HG02642 (cell line): ENCODE results near the gene ASCL2.

ENCODE experiments used
- ATAC-seq: cut with Tn5 transposase; IDR thresholded peaks from one replicate; pipeline ENCODE4 v1.9.1; 2021; ENCODE audit warnings: mild to moderate bottlenecking; ENCODE audit not compliant: unreplicated experiment, poor library complexity

The ASCL2 gene

DNA sequence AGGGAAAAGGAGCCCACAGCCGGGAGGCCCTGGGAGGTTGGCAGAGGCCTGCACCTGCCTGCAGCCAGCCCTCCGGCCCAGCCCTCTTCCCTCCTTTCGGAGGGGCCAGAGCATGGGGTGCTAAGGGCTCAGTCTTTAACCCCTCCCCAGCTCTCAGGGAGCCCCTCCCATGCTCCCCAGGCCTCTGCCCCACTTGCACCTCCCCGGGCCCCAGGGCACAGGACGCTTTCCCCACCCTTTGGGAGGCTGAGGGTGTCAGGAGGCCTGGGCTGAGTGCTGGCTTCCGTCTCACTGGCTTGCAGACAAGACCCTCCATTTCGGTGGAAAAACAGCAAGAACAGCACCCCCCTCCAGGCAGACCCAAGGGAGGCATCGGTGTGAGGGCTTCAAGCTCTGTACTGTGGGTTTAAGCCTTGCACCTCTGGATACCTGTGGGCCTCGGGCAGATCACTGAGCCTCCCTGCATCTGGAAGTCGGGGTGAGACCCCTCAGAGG, 7.3 kb downstream of the ASCL2 start:
- no peak for ATAC-seq

- no peak for ATAC-seq
These were observed 7.9 kb downstream of the ASCL2 start for GRCh38 chr11:2262301-2263070.

GRCh38 chr11:2261436-2262230, 8.8 kb downstream of the ASCL2 start:
- ATAC-seq: no peak

- ATAC-seq: no peak
These were observed 9.7 kb downstream of the ASCL2 start for GRCh38 chr11:2260491-2261364.

DNA sequence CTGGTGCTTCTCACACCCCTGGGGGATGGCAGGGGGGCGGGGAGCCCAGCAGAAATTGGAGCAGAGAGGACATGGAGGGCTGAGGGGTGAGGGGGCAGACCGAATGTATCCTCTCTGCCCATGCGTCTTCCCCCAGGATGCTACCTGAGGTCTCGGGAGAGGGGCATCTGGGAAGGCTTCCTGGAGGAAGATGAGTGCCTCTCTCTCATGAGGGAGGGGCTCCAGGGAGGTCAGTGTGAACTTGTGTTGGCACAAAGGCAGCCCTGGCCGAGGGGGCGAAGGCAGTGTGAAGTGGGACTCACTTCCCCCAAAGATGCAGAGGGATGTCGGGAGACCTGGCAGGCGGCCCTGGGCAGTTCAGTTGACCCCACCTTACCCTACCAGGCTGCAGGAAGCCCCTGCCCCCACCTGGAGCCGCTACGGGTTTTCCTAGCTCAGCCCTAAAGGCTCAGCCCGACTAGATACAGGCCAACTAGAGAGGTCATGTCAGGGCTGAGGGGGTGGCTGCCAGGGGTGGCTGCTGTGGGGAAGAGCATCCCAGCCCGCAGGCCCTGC, 10.4 kb downstream of the ASCL2 start:
- no peak for ATAC-seq

DNA sequence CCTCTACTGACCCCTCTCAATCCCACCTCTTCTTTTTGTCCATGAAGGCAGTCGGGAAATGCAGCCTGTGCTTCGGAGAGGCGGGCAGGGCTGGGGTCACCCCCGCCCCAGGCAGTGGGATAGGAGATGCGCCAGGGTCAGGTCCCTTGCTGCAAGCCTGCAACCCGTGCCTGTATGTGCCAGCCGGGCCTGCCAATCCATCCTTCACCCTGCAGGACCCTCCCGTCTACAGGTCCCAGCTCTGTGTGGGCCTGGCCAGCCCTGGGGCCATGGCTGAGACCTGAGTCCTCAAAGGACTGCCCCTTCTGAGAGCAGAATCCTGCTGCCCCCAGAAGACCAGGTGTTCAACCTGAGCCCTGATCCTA, 10.9 kb downstream of the ASCL2 start:
- ATAC-seq: no peak

DNA sequence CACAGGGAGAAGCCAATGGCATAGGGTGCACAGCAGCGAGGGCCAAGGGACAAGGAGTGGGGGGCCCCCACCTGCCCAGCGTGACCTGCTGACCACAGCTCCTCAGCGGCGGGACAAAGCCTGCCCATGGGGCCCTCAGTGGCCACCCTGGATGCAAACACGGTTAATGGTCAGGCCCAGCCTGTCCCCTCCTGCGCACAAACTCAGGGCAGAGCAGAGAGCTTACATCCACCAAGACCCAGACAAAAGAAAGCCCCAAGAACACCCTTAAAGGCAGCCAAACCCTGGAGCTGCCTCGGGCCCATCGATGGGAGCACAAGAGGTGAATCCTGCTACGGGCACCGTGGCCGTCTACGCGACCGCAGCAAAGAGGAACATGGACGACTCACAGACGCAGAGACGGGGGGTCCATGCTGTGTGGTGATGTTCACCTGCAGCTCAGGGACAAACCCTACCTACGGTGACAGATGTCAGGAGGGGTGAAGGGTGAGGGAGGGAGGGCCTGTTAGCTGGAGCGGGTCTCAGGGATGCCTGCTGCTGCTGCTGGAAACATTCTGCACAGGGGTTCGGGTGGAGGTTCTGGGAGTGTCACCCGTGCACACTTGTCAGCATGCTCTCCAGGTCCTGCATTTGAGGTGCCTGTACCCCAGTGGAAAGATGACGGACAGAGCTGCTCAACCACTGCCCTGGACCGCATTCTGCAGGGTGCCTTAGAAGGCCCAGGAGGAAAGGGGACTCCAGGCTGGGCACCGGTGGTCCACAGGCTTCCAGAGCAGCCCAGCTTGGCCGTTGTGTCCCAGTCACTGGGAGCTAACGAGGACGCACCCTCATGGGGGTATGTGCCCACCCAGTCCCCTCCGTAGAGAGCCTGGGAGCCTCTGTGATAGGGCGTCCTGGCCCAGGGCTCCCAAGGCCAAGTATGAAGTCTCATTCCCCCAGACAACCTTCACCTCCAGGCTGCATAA, 11.6 kb downstream of the ASCL2 start:
- ATAC-seq: no peak

- no peak for ATAC-seq
These were observed 13.3 kb downstream of the ASCL2 start for GRCh38 chr11:2256951-2257700.

GRCh38 chr11:2256293-2256913, 14.0 kb downstream of the ASCL2 start:
- ATAC-seq: no peak

DNA sequence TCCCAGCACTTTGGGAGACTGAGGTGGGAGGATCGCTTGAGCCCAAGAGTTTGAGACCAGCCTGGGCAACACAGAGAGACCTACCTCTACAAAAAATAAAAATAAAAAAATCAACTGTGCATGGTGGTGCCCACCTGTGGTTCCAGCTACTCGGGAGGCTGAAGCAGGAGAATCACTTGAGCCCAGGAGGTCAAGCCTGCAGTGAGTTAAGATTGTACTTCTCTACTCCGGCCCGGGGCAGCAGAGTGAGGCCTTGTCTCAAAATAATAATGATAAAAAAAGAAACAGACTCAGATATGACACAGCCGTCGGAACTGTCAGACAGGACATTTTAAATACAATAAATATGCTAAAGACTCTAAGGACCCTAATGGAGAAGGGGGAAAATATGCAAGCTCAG, 18.4 kb downstream of the ASCL2 start:
- no peak for ATAC-seq

GRCh38 chr11:2251138-2251537, 19.2 kb downstream of the ASCL2 start:
- ATAC-seq: no peak

DNA sequence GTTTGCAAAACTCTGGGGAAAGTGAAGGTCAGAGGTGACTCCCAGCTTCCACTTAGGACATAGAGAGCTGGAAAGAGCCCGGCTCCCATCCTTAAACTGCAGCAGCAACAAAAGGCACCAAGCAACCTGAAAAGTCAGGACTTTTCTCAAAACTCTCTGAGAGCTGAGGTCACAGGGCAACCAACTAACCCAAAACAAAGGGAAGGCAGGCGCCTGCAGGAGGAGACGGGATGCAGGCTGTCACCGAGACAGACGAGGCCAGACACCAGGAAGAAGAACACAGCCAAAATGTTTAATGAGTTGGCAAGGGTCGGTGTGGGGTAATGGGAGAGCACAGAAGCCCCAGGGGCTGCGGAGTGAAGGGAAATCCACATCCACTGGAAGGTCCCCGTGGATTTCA, 19.9 kb downstream of the ASCL2 start:
- ATAC-seq: no peak

DNA sequence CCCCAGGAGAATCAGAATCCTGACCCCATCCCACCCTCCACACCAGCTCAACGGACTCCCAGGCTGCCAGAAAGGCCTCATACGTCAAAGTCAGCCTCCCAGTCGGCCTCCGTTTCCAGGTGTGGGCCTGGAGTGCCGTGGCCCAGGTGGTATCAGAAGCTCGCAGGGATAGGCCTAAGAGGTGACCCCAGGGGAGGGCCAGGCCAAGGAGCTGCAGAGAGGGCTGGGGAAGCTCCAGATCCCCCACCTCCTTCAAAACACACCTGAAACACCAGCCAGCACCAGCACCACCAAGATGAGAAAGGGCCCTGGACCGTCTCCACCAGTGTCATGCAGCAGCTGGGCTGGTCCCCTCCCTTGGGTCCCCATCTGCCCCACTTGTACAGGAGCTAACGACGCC, 20.3 kb downstream of the ASCL2 start:
- no peak for ATAC-seq

GRCh38 chr11:2249189-2249916, 21.0 kb downstream of the ASCL2 start:
- no peak for ATAC-seq

DNA sequence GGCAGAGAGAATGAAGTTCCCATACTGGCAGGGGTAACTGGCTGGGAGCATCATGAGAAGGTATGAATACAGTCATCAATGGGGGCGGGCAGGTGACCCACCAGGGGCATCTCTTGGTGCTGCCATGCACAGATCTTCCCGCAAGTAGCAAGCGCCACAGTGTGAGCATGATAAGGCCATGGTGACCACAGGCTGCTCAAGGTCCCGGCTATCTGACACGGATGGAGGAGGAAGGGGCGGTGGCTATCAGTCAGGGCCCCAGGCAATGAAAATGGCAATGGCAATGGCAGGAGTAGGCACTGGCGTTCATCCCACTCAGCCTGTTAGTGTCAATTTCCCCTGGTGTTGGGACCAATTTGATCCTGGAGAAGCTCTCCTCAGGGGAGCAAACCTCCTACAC, 21.6 kb downstream of the ASCL2 start:
- no peak for ATAC-seq

GRCh38 chr11:2248242-2248641, 22.1 kb downstream of the ASCL2 start:
- no peak for ATAC-seq

GRCh38 chr11:2247496-2247895, 22.9 kb downstream of the ASCL2 start:
- no peak for ATAC-seq

DNA sequence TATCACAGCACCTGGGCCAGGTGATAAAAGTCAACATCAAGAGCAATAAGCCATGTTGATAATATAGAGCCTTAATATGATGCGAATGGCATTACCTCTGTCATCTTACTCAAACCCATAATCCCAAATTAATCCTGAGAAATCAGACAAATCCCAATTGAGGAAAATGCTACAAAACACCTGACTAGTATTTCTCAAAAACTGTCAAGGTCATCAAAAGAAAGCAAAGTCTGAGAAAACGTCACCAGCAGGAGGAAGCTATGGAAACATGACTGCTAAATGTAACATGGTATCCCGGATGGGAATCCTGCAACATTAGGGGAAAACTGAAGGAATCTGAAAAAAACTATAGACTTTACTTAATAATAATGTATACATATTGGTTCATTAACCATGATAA, 29.6 kb downstream of the ASCL2 start:
- ATAC-seq: no peak
